Right lobe of liver (tissue), 6 donors: ENCODE results near the gene CYTH3. TPM values are rescaled to one million over a fixed set of nuclear protein-coding genes. Genes with fewer than 3 reads are reported as not detected.

Source experiments
- ATAC-seq, 4 donors: fragments of 200-7000 bp; cut with Tn5 transposase; one replicate each; pipeline ENCODE4 v1.9.1; 2020; ENCODE audit warnings: mild to moderate bottlenecking in 4 of 4, moderate library complexity in 4 of 4
- DNase-seq, 3 donors: peaks; one replicate each; pipeline ENCODE4 v3.0.0-alpha.2; 2020
- H3K27ac ChIP-seq, 3 donors: fragments of 200-600 bp; one replicate each; pipeline ENCODE4 v1.8.0; 2022
- H3K27me3 ChIP-seq, 2 donors: fragments of 200-600 bp; one replicate each; pipeline ENCODE4 v1.8.0; 2022
- H3K36me3 ChIP-seq, 4 donors: fragments of 200-600 bp; sonication (generic) in 1 of 4; one replicate each; pipeline versions ENCODE4 v1.5.1 to v1.8.0; 2017 to 2022; ENCODE audit warnings: control low read depth in 1 of 4
- H3K4me1 ChIP-seq, 4 donors: fragments of 200-600 bp; sonication (generic) in 1 of 4; one replicate each; pipeline versions ENCODE4 v1.5.1 to v1.8.0; 2017 to 2022; ENCODE audit warnings: control low read depth in 1 of 4
- H3K4me3 ChIP-seq, 3 donors: fragments of 200-600 bp; one replicate each; pipeline ENCODE4 v1.8.0; 2022
- H3K9me3 ChIP-seq, 4 donors: fragments of 200-600 bp; sonication (generic) in 1 of 4; one replicate each; pipeline versions ENCODE4 v1.5.1 to v1.8.0; 2017 to 2022; ENCODE audit warnings: control low read depth in 1 of 4
- CTCF ChIP-seq, 4 donors: fragments of 200-600 bp in 3 of 4; fragments of 450-650 bp in 1 of 4; IDR thresholded peaks; one replicate each; pipeline versions ENCODE4 v1.5.1 to v1.8.0; 2016 to 2022; ENCODE audit warnings: antibody characterized with exemption in 4 of 4, mild to moderate bottlenecking in 2 of 4
- POLR2A ChIP-seq: fragments of 450-650 bp; IDR thresholded peaks from one replicate; pipeline ENCODE4 v1.6.1; 2017; ENCODE audit warnings: antibody characterized with exemption, mild to moderate bottlenecking
- WGBS: methylation state at CpG from one replicate; pipeline ENCODE4 v1.1.6; 2018; ENCODE audit warnings: low coverage, low lambda C conversion rate; ENCODE audit not compliant: insufficient coverage; ENCODE audit errors: missing lambda C conversion rate; 5-methylcytosine and 5-hydroxymethylcytosine counted together
- intact Hi-C, 2 donors: fragments of 100-400 bp; cut with DNase I; formaldehyde crosslinking; loops; one replicate each; pipeline versions ENCODE4 v1.11.2 to v1.14.1; 2022
- total RNA-seq, 6 experiments: library from RNA; depleted of rRNA in 2 of 6; stranded (reverse); fragments of >200 nt in 2 of 6; fragmentation: NEBNext Ultra II Directional in 3 of 6; extraction: Animal tissue kit (Norgen Biotek cat#: 25700) in 3 of 6; gene quantifications; one replicate each; pipeline versions ENCODE4 v1.1.0 to v1.2.4, GENCODE V29; 2016 to 2023
- donor health status: DM: no; HTN: yes; CAD: no.
- donor health status: DM: no; HTN: no; CAD: no.
- donor health status: DM: no; HTN: no; CAD: no.
- donor health status: DM: no; HTN: yes; CAD: no.
- donor health status: DM: no; HTN: yes; CAD: no.

The CYTH3 gene
- total RNA-seq, 6 experiments from 2014 or later = 2.7 to 6.6 (median 4.1) TPM

GRCh38 chr7:6202117-6202516 is 70.3 kb downstream of the CYTH3 start:
- 83% methylated on average over 4 of the region's 10 CpGs for WGBS
- TF ChIP-seq CTCF (IDR thresholded peaks at IDR 0.05) (no peak), POLR2A (no peak)
- intact Hi-C loops = no loop called here
- H3K36me3 ChIP-seq = no peaks in the 10 kb centered on the region
- H3K27ac ChIP-seq = no peak overlapping the region
- no peaks in the 10 kb centered on the region for H3K4me1 ChIP-seq
- ATAC-seq = no peak
- H3K9me3 ChIP-seq = no peaks in the 10 kb centered on the region
- no peaks in the 10 kb centered on the region for H3K27me3 ChIP-seq
- H3K4me3 ChIP-seq = no peak overlapping the region
- no peak for DNase-seq

- DNase-seq (no peak), ATAC-seq (no peak)
Observed at GRCh38 chr7:6200971-6201370, 71.5 kb downstream of the CYTH3 start.

GRCh38 chr7:6198689-6199595 is 73.5 kb downstream of the CYTH3 start:
- no peak for TF ChIP-seq POLR2A
- intact Hi-C loops = no loop called here
- Histone ChIP-seq H3K27ac (no peak overlapping the region), H3K27me3 (no peaks in the 10 kb centered on the region), H3K36me3 (no peaks in the 10 kb centered on the region), H3K4me1 (no peaks in the 10 kb centered on the region), H3K4me3 (no peak overlapping the region), H3K9me3 (no peaks in the 10 kb centered on the region)
- WGBS = 66% methylated on average over 4 of the region's 4 CpGs
- DNase-seq (no peak), ATAC-seq (no peak)

More at GRCh38 chr7:6200971-6201370, 71.5 kb downstream of the CYTH3 start:
- Histone ChIP-seq H3K27me3 (no peaks in the 10 kb centered on the region), H3K9me3 (no peaks in the 10 kb centered on the region), H3K4me1 (no peaks in the 10 kb centered on the region), H3K36me3 (no peaks in the 10 kb centered on the region), H3K27ac (no peak overlapping the region), H3K4me3 (no peak overlapping the region)
- no peak for TF ChIP-seq CTCF (IDR thresholded peaks at IDR 0.05)
- no peak for TF ChIP-seq POLR2A
- 100% methylated on average over 5 of the region's 11 CpGs for WGBS
- intact Hi-C loops = no loop called here

GRCh38 chr7:6197801-6198551 is 74.4 kb downstream of the CYTH3 start:
- WGBS = 93% methylated on average over 6 of the region's 8 CpGs

More at GRCh38 chr7:6197801-6198551, 74.4 kb downstream of the CYTH3 start:
- Histone ChIP-seq H3K36me3 (no peaks in the 10 kb centered on the region), H3K27me3 (no peaks in the 10 kb centered on the region), H3K9me3 (no peaks in the 10 kb centered on the region), H3K27ac (no peak overlapping the region), H3K4me3 (no peak overlapping the region), H3K4me1 (no peaks in the 10 kb centered on the region)
- intact Hi-C loops = no loop called here
- ATAC-seq (no peak), DNase-seq (no peak)
- TF ChIP-seq POLR2A (no peak), CTCF (IDR thresholded peaks at IDR 0.05) (no peak)
